Fibroblast of the aortic adventitia (primary cell): ENCODE measurements around the gene ALOX5AP. TPM values are rescaled to one million over a fixed set of nuclear protein-coding genes. Genes with fewer than 3 reads are reported as not detected.

Source experiments
- DNase-seq: peaks from one replicate; pipeline ENCODE4 v3.0.0-alpha.2; 2010; ENCODE audit warnings: low read depth
- H3K4me3 ChIP-seq: 2 replicates; pipeline ENCODE4 v1.5.1; 2011; ENCODE audit warnings: low read depth, mild to moderate bottlenecking, control low read depth, low read length, moderate library complexity
- total RNA-seq: library from RNA; depleted of rRNA; stranded (reverse); fragments of >200 nt; gene quantifications from 2 replicates; pipeline ENCODE4 v1.2.3, GENCODE V29; 2012; ENCODE audit warnings: low replicate concordance
- TF ChIP-seq, protein P1 (sequence below): IDR thresholded peaks from 2 replicates; pipeline ENCODE4 v1.5.1; 2011; ENCODE audit warnings: mild to moderate bottlenecking, low read length, control low read depth, inconsistent platforms; ENCODE audit not compliant: insufficient read depth

ALOX5AP gene
- total RNA-seq, 1 donor: not detected

GRCh38 chr13:30773561-30773960, 38.2 kb downstream of the ALOX5AP start:
- no peak overlapping the region for H3K4me3 ChIP-seq
- TF ChIP-seq, protein P1, sequence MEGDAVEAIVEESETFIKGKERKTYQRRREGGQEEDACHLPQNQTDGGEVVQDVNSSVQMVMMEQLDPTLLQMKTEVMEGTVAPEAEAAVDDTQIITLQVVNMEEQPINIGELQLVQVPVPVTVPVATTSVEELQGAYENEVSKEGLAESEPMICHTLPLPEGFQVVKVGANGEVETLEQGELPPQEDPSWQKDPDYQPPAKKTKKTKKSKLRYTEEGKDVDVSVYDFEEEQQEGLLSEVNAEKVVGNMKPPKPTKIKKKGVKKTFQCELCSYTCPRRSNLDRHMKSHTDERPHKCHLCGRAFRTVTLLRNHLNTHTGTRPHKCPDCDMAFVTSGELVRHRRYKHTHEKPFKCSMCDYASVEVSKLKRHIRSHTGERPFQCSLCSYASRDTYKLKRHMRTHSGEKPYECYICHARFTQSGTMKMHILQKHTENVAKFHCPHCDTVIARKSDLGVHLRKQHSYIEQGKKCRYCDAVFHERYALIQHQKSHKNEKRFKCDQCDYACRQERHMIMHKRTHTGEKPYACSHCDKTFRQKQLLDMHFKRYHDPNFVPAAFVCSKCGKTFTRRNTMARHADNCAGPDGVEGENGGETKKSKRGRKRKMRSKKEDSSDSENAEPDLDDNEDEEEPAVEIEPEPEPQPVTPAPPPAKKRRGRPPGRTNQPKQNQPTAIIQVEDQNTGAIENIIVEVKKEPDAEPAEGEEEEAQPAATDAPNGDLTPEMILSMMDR: no peak
- no peak for DNase-seq

DNA sequence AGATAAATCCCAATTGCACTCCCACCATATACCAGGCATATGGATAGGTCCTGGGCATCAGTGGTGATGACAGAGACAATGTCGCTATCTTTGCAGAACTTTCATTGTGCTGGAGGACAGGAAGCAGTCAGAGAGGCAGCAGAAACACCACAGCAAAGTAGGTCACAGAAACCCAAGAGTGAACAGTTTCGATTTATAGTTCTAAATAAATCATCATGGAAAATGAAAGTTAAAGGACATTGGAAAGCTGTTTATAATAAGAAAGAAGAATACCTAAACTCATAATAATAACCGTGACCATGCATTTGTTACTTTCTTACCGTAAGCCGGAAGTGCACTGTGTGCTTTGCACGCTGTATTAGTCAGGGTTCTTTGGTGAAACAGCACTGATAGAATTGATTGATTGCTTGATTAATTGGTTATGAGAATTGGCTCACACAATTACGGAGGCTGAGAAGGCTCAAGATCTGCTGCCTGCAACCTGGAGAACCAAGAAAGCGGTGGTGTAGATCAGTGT, 38.9 kb downstream of the ALOX5AP start:
- DNase-seq: no peak

DNA sequence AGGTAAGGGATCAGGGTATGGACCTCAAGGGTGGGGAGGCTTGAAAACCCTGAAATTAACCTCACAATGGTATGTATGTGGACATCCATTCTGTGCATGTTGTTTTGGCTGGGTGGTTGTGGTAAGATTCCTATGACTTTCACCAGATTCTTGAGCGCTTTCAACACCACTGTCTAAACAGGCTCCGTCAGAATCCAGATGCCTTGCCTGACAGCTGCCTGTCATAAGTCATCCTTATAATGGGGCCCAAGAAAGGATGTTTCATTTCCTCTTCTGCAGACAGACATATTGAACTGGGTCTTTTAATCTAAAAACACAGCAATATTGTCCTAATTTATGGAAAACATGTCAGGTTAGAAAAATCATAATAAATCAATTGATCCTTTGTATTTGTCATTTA, 41.3 kb downstream of the ALOX5AP start:
- TF ChIP-seq, protein P1: no peak
- H3K4me3 ChIP-seq: no peak overlapping the region
- no peak for DNase-seq

More for the DNA sequence above, 38.9 kb downstream of the ALOX5AP start:
- H3K4me3 ChIP-seq: no peak overlapping the region
- TF ChIP-seq, protein P1: no peak

- no peak overlapping the region for H3K4me3 ChIP-seq
- DNase-seq: no peak
- TF ChIP-seq, protein P1: no peak
Observed at GRCh38 chr13:30779016-30779415, 43.7 kb downstream of the ALOX5AP start.

DNA sequence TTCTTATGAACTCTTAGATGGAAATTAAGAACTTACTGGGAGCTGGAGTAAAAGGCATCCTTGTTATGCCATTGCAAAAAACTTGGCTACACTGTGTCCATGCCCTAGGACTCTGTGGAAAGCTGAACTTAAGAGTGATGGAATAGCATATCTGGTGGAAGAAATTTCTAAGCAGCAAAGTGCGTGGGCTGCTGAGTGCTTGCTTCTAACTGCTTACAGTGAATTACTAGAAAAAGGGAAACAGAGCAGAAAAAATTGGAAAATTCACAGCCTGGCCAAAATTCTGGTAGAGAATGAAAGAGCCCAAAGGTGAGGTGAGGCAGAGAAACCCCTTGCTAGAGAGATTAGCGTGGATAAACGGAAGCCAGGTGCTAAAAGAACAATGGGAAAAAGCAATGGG, 44.3 kb downstream of the ALOX5AP start:
- DNase-seq: no peak
- H3K4me3 ChIP-seq: no peak overlapping the region
- TF ChIP-seq, protein P1: no peak

DNA sequence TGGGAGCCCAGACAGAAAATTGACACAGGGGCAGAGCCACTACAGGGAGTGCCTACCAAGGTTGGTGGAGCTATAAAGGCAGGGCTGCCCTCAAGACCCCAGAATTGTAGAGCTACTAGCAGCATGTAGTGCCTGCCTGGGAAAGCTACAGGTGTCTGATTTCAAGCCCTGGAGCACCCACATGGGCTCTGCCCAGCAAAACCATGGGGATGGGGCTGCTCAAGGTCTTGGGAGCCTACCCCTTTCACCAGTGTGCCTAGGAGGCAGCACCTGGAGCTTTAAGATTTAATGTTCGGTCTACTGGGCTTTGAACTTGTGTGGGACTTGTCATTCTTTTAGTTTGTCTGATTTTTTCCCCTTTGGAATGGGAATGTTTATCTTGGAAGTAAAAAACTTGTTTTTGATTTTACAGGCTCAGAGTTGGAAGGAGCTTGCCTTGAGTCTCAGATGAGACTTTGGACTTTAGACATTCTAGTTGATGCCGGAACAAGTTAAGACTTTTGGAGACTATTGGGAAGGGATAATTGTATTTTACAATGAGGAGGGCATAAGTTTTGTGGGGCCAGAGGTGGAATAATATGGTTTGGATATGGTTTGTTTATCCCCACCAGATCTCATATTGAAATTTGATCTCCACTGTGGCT, 45.1 kb downstream of the ALOX5AP start:
- TF ChIP-seq, protein P1: no peak
- H3K4me3 ChIP-seq: no peak overlapping the region

More for the DNA sequence above, 45.1 kb downstream of the ALOX5AP start:
- DNase-seq: no peak
